GM12878 (cell line): ENCODE results near the gene SUSD1. TPM values are rescaled to one million over a fixed set of nuclear protein-coding genes. Genes with fewer than 3 reads are reported as not detected.

Experiments used
- ATAC-seq: fragments of 200-7000 bp; cut with Tn5 transposase; 3 replicates; pipeline ENCODE4 v1.9.1; 2020; ENCODE audit warnings: mild to moderate bottlenecking, moderate library complexity
- BruUV-seq: library from RNA; stranded (reverse); fragments of 400-500 nt; replicated peaks from 2 replicates; lab custom pipeline; 2021; lab: Mats Ljungman, UMichigan
- CTCF ChIA-PET: fragments of 300-600 bp; sonication (Branson Sonifier 250); formaldehyde crosslinking; extraction: SDS; loops from one replicate; lab custom pipeline; 2021; ENCODE audit warnings: inconsistent platforms; lab: Yijun Ruan, JAX
- POLR2A ChIA-PET: fragments of 350-600 bp; formaldehyde crosslinking; extraction: SDS; loops from one replicate; lab custom pipeline; 2021; ENCODE audit warnings: inconsistent platforms; lab: Charles Lee
- RAD21 ChIA-PET: fragments of 300-600 bp; sonication (Branson Sonifier 250); formaldehyde crosslinking; loops from one replicate; lab custom pipeline; 2023; ENCODE audit warnings: antibody characterized with exemption; ENCODE audit not compliant: unreplicated experiment; lab: Charles Lee
- SMC1A ChIA-PET: fragments of 300-600 bp; sonication (Branson Sonifier 250); formaldehyde crosslinking; loops from one replicate; lab custom pipeline; 2023; ENCODE audit not compliant: unreplicated experiment, uncharacterized antibody; lab: Charles Lee
- DNase-seq: peaks from one replicate; pipeline ENCODE4 v3.0.0-alpha.2; 2011; ENCODE audit warnings: low read depth, low spot score
- FAIRE-seq: peaks from 3 replicates; lab custom pipeline; 2011; peaks lifted over from hg19 to GRCh38; lab: Jason Lieb, UNC
- H2AFZ ChIP-seq: 2 replicates; pipeline ENCODE4 v1.6.0; 2011; ENCODE audit warnings: low read depth, low read length, control low read depth; ENCODE audit not compliant: control insufficient read depth
- H3K27ac ChIP-seq: 2 replicates; pipeline ENCODE4 v1.5.1; 2011; ENCODE audit warnings: control low read depth; ENCODE audit not compliant: control insufficient read depth, insufficient read depth
- H3K27me3 ChIP-seq, 2 experiments: replicated peaks in 1 of 2; 2 replicates each; pipeline versions ENCODE4 v1.6.0 to v1.6.1; 2011; ENCODE audit warnings: low read length in 1 of 2; ENCODE audit not compliant: control insufficient read depth in 2 of 2, insufficient read depth in 2 of 2
- H3K36me3 ChIP-seq, 2 experiments: 2 replicates each; pipeline ENCODE4 v1.5.1; 2011; ENCODE audit warnings: low read length in 1 of 2; ENCODE audit not compliant: control insufficient read depth in 2 of 2, insufficient read depth in 2 of 2
- H3K4me1 ChIP-seq: 2 replicates; pipeline ENCODE4 v1.6.1; 2011; ENCODE audit warnings: mild to moderate bottlenecking, low read length, moderate library complexity, mixed read lengths; ENCODE audit not compliant: control insufficient read depth, insufficient read depth
- H3K4me2 ChIP-seq: 2 replicates; pipeline ENCODE4 v1.6.0; 2011; ENCODE audit warnings: control low read depth; ENCODE audit not compliant: control insufficient read depth, insufficient read depth
- H3K4me3 ChIP-seq: fragments of 200-600 bp; sonication (generic); 2 replicates; pipeline ENCODE4 v1.5.1; 2016
- H3K79me2 ChIP-seq: 2 replicates; pipeline ENCODE4 v1.6.0; 2011; ENCODE audit warnings: low read length; ENCODE audit not compliant: control insufficient read depth, insufficient read depth
- H3K9ac ChIP-seq: 2 replicates; pipeline ENCODE4 v1.8.0; 2011; ENCODE audit warnings: low read length, control low read depth, mixed read lengths; ENCODE audit not compliant: control insufficient read depth, insufficient read depth
- H3K9me3 ChIP-seq: replicated peaks from 3 replicates; pipeline ENCODE4 v1.5.1; 2011; ENCODE audit warnings: mild to moderate bottlenecking, low read length; ENCODE audit not compliant: control insufficient read depth, insufficient read depth
- H4K20me1 ChIP-seq: 2 replicates; pipeline ENCODE4 v1.6.0; 2011; ENCODE audit not compliant: control insufficient read depth, insufficient read depth
- BHLHE40 ChIP-seq, 2 experiments: fragments of 450-650 bp in 1 of 2; IDR thresholded peaks; 2 replicates each; pipeline ENCODE4 v1.6.1; 2011 to 2017; ENCODE audit warnings: low read depth in 2 of 2, borderline replicate concordance in 1 of 2, improper control_type of control experiment in 1 of 2, low read length in 1 of 2, mild to moderate bottlenecking in 1 of 2
- MXI1 ChIP-seq: fragments of 150-350 bp; IDR thresholded peaks from 2 replicates; pipeline ENCODE4 v1.6.1; 2011; ENCODE audit warnings: low read depth, mild to moderate bottlenecking, inconsistent platforms, low read length, improper control_type of control experiment
- NKRF ChIP-seq: fragments of 450-650 bp; conservative IDR thresholded peaks from 2 replicates; pipeline ENCODE4 v1.6.1; 2017; ENCODE audit warnings: mild to moderate bottlenecking, moderate library complexity
- POLR2AphosphoS2 ChIP-seq: IDR thresholded peaks from 2 replicates; pipeline ENCODE4 v1.6.1; 2011; ENCODE audit warnings: low read depth, mild to moderate bottlenecking, low read length, improper control_type of control experiment, moderate library complexity
- REST ChIP-seq: IDR thresholded peaks from 2 replicates; pipeline ENCODE4 v1.6.1; 2012; ENCODE audit warnings: mild to moderate bottlenecking, low read depth, low read length
- SKIL ChIP-seq: fragments of 450-650 bp; IDR thresholded peaks from 2 replicates; pipeline ENCODE4 v1.6.1; 2017; ENCODE audit warnings: mild to moderate bottlenecking, low read depth, inconsistent platforms; ENCODE audit not compliant: poor library complexity, severe bottlenecking
- ZSCAN29 ChIP-seq: fragments of 450-650 bp; IDR thresholded peaks from 2 replicates; pipeline ENCODE4 v1.6.1; 2017; ENCODE audit warnings: mild to moderate bottlenecking, moderate library complexity
- WGBS: methylation state at CpG from one replicate; pipeline ENCODE4 v1.1.6; 2016; ENCODE audit warnings: low lambda C conversion rate; ENCODE audit not compliant: insufficient replicate concordance, insufficient coverage; ENCODE audit errors: missing lambda C conversion rate; 5-methylcytosine and 5-hydroxymethylcytosine counted together
- in situ Hi-C: fragments of 300-500 bp; cut with MboI; formaldehyde crosslinking; loops from 9 replicates; pipeline ENCODE4 v1.14.3; 2018; ENCODE audit warnings: mixed read lengths
- intact Hi-C: fragments of 100-400 bp; cut with micrococcal nuclease; formaldehyde crosslinking; loops from one replicate; pipeline ENCODE4 v1.14.2; 2022; ENCODE audit not compliant: unreplicated experiment
- polyA plus RNA-seq, 11 experiments: library from polyadenylated mRNA; depleted of rRNA in 4 of 11; unstranded in 6 of 11; stranded (reverse) in 5 of 11; fragments of >200 nt; fragmentation: Nextera tagmentation in 4 of 11; fragmentation: Illumina TruSeq in 1 of 11; extraction: Ambion mirVana in 4 of 11; extraction: Trizol in 1 of 11; gene quantifications; 1 replicate in 1 of 11; 2 replicates in 10 of 11; pipeline versions ENCODE4 v1.2.1 to v1.2.3, GENCODE V29; 2011 to 2016; ENCODE audit warnings: inconsistent platforms in 2 of 11, missing spikeins in 2 of 11, low read depth in 1 of 11
- total RNA-seq, 4 experiments: library from RNA; depleted of rRNA in 3 of 4; stranded (reverse); fragments of >200 nt in 3 of 4; fragmentation: Illumina TruSeq in 1 of 4; extraction: Trizol in 1 of 4; gene quantifications; 2 replicates each; pipeline versions ENCODE4 v1.2.1 to v1.2.3, GENCODE V29; 2013 to 2021

Gene SUSD1
- total and polyA plus RNA-seq, 10 of the 15 experiments (the other 5 are each of a cell fraction or from before 2014, with no cell fraction given), result 6.7 to 20.8 (median 13.2) TPM

- no peak for TF ChIP-seq SKIL
Measured at GRCh38 chr9:112059145-112059965, 115.7 kb downstream of the SUSD1 start (continued).

GRCh38 chr9:112056996-112057395 lies 118.1 kb downstream of the SUSD1 start:
- no peak overlapping the region for H3K4me2 ChIP-seq
- H3K9ac ChIP-seq, result no peak overlapping the region
- H4K20me1 ChIP-seq, result no peaks in the 10 kb centered on the region
- H3K27ac ChIP-seq, result no peak overlapping the region
- ChIA-PET RAD21 (interaction anchor here (1.0 to 1.7 kb wide), 3 partner anchors 17 to 24 kb away, joined by 3 to 5 read pairs (median 3); no protein-coding TSS in a partner anchor), POLR2A (interaction anchor here (0.6 to 1.5 kb wide), 3 partner anchors 10 to 1178 kb away, joined by 4 to 6 read pairs (median 6); no protein-coding TSS in a partner anchor), CTCF (interaction anchor here (2.3 kb wide), 1 partner anchor 12 kb away, joined by 11 read pairs; no protein-coding TSS in a partner anchor), SMC1A (interaction anchor here (1.0 to 2.5 kb wide), 4 partner anchors 9 to 435 kb away, joined by 3 to 11 read pairs (median 6); no protein-coding TSS in a partner anchor)
- no peaks in the 10 kb centered on the region; a peak in 1 of 4 replicates for H3K36me3 ChIP-seq
- 74% methylated on average over 2 of the region's 2 CpGs for WGBS
- ATAC-seq (no peak), FAIRE-seq (no peak), DNase-seq (no peak)
- H2AFZ ChIP-seq, result no peak overlapping the region
- intact Hi-C loops (no loop called here), in situ Hi-C loops (no loop called here)
- H3K27me3 ChIP-seq, result no peaks in the 10 kb centered on the region
- no peak for TF ChIP-seq POLR2AphosphoS2
- no peak for TF ChIP-seq REST
- no peak for TF ChIP-seq BHLHE40 (IDR thresholded peaks at IDR 0.05; ENCODE audit: borderline replicate concordance in 1 of 2, low read depth in 2 of 2, low read length in 1 of 2)
- no peak for TF ChIP-seq MXI1
- no peak for TF ChIP-seq ZSCAN29
- TF ChIP-seq NKRF, result no peak
- no peaks in the 10 kb centered on the region for H3K79me2 ChIP-seq
- peaks cover 40% of the 10 kb centered on the region for H3K4me1 ChIP-seq
- H3K4me3 ChIP-seq, result no peak overlapping the region
- H3K9me3 ChIP-seq, result no peaks in the 10 kb centered on the region; the same call in 1 of the 3 replicates
- BruUV-seq, result no TSS peak
